ENCODE data around the gene PTPRN2.

Gene PTPRN2

GRCh38 chr7:158491094-158491493 is 96.5 kb downstream of the PTPRN2 start:
- no peak overlapping the region for H2BK12ac ChIP-seq (ENCODE audit: low read length)
- H3K4me1 ChIP-seq (ENCODE audit: control insufficient read depth in 2 of 2, insufficient read depth in 1 of 2, low read depth in 1 of 2, low read length in 2 of 2) = peaks cover 3 to 18% of the 10 kb centered on the region in 2 donors
- H3K18ac ChIP-seq (ENCODE audit: low read length) = peak overlapping the region; percentile 74
- no peak overlapping the region for H3K14ac ChIP-seq (ENCODE audit: low read length)
- H3K36me3 ChIP-seq (replicated peaks in 1 of 2; ENCODE audit: control insufficient read depth in 2 of 2, insufficient read depth in 2 of 2, low read length in 2 of 2) = no peaks in the 10 kb centered on the region
- H4K91ac ChIP-seq (ENCODE audit: low read depth, low read length, poor library complexity) = no peak overlapping the region
- no peak overlapping the region for H2AFZ ChIP-seq (ENCODE audit: low read length)
- H3K23ac ChIP-seq (ENCODE audit: low read depth, low read length, poor library complexity) = peak overlapping the region; percentile 70
- no peak overlapping the region for H2BK120ac ChIP-seq (ENCODE audit: low read depth, low read length)
- H3K27me3 ChIP-seq (ENCODE audit: control insufficient read depth in 3 of 3, insufficient read depth in 3 of 3, low read depth in 1 of 3, low read length in 3 of 3) = peaks cover 0 to 18% (median 0%) of the 10 kb centered on the region in 3 experiments
- no CpG with 5 or more reads among the region's 11 CpGs for WGBS, 2 donors (ENCODE audit: extremely low coverage in 2 of 2, insufficient read length in 2 of 2, insufficient replicate concordance in 1 of 2)
- no peak overlapping the region for H2AK5ac ChIP-seq (ENCODE audit: low read depth, low read length)
- no peak overlapping the region for H3K27ac ChIP-seq (replicated peaks; ENCODE audit: low read length)
- H3K4ac ChIP-seq (ENCODE audit: low read length) = no peak overlapping the region
- H2BK5ac ChIP-seq (ENCODE audit: low read length) = no peak overlapping the region
- DNase-seq (ENCODE audit: low spot score) = no peak
- H3K9me3 ChIP-seq (replicated peaks in 1 of 2; ENCODE audit: control insufficient read depth in 2 of 2, insufficient read depth in 1 of 2, low read depth in 1 of 2, low read length in 2 of 2) = no peaks in the 10 kb centered on the region
- no peak overlapping the region for H4K8ac ChIP-seq (ENCODE audit: low read depth, low read length)
- H3K4me3 ChIP-seq (ENCODE audit: low read length in 2 of 2) = no peak overlapping the region
- no peaks in the 10 kb centered on the region for H3K79me1 ChIP-seq (ENCODE audit: low read depth, low read length)
- H2BK15ac ChIP-seq (ENCODE audit: low read length) = no peak overlapping the region
- H3K9ac ChIP-seq (ENCODE audit: low read depth, low read length, poor library complexity) = no peak overlapping the region
- no peak overlapping the region for H3K4me2 ChIP-seq (ENCODE audit: insufficient read depth, low read length, poor library complexity, severe bottlenecking)

GRCh38 chr7:158490171-158490782 is 97.3 kb downstream of the PTPRN2 start:
- Histone ChIP-seq H3K9ac (ENCODE audit: low read depth, low read length, poor library complexity) (no peak overlapping the region), H3K36me3 (replicated peaks in 1 of 2; ENCODE audit: control insufficient read depth in 2 of 2, insufficient read depth in 2 of 2, low read length in 2 of 2) (no peaks in the 10 kb centered on the region), H3K27me3 (ENCODE audit: control insufficient read depth in 3 of 3, insufficient read depth in 3 of 3, low read depth in 1 of 3, low read length in 3 of 3) (peaks cover 0 to 11% (median 0%) of the 10 kb centered on the region in 3 experiments), H3K9me3 (replicated peaks in 1 of 2; ENCODE audit: control insufficient read depth in 2 of 2, insufficient read depth in 1 of 2, low read depth in 1 of 2, low read length in 2 of 2) (no peaks in the 10 kb centered on the region), H2BK120ac (ENCODE audit: low read depth, low read length) (no peak overlapping the region), H2AFZ (ENCODE audit: low read length) (no peak overlapping the region), H3K4ac (ENCODE audit: low read length) (no peak overlapping the region), H3K23ac (ENCODE audit: low read depth, low read length, poor library complexity) (peak overlapping the region; percentile 70), H4K8ac (ENCODE audit: low read depth, low read length) (no peak overlapping the region), H4K91ac (ENCODE audit: low read depth, low read length, poor library complexity) (no peak overlapping the region), H2BK12ac (ENCODE audit: low read length) (peak overlapping the region; percentile 51), H2AK5ac (ENCODE audit: low read depth, low read length) (peak overlapping the region; percentile 85), H3K18ac (ENCODE audit: low read length) (peak overlapping the region; percentile 65), H3K14ac (ENCODE audit: low read length) (no peak overlapping the region), H2BK15ac (ENCODE audit: low read length) (peak overlapping the region; percentile 44), H2BK5ac (ENCODE audit: low read length) (no peak overlapping the region), H3K27ac (replicated peaks; ENCODE audit: low read length) (no peak overlapping the region), H3K4me1 (ENCODE audit: control insufficient read depth in 2 of 2, insufficient read depth in 1 of 2, low read depth in 1 of 2, low read length in 2 of 2) (peaks cover 1 to 10% of the 10 kb centered on the region in 2 donors), H3K79me1 (ENCODE audit: low read depth, low read length) (no peaks in the 10 kb centered on the region), H3K4me3 (ENCODE audit: low read length in 2 of 2) (no peak overlapping the region), H3K4me2 (ENCODE audit: insufficient read depth, low read length, poor library complexity, severe bottlenecking) (no peak overlapping the region)
- no CpG with 5 or more reads among the region's 47 CpGs for WGBS, 2 donors (ENCODE audit: extremely low coverage in 2 of 2, insufficient read length in 2 of 2, insufficient replicate concordance in 1 of 2)
- DNase-seq (ENCODE audit: low spot score) = no peak

- H3K23ac ChIP-seq (ENCODE audit: low read depth, low read length, poor library complexity) = peak overlapping the region; percentile 70
- H3K36me3 ChIP-seq (replicated peaks in 1 of 2; ENCODE audit: control insufficient read depth in 2 of 2, insufficient read depth in 2 of 2, low read length in 2 of 2) = no peaks in the 10 kb centered on the region
These were observed 98.0 kb downstream of the PTPRN2 start for GRCh38 chr7:158489462-158490155.

GRCh38 chr7:158488181-158488971 is 99.2 kb downstream of the PTPRN2 start:
- Histone ChIP-seq H3K4me2 (ENCODE audit: insufficient read depth, low read length, poor library complexity, severe bottlenecking) (no peak overlapping the region), H3K14ac (ENCODE audit: low read length) (peak overlapping the region; percentile 8), H4K91ac (ENCODE audit: low read depth, low read length, poor library complexity) (no peak overlapping the region), H3K23ac (ENCODE audit: low read depth, low read length, poor library complexity) (peak overlapping the region; percentile 73), H2BK5ac (ENCODE audit: low read length) (peak overlapping the region; percentile 46), H3K36me3 (replicated peaks in 1 of 2; ENCODE audit: control insufficient read depth in 2 of 2, insufficient read depth in 2 of 2, low read length in 2 of 2) (no peaks in the 10 kb centered on the region), H3K79me1 (ENCODE audit: low read depth, low read length) (no peaks in the 10 kb centered on the region), H3K18ac (ENCODE audit: low read length) (peak overlapping the region; percentile 67), H3K4me3 (ENCODE audit: low read length in 2 of 2) (no peak overlapping the region), H4K8ac (ENCODE audit: low read depth, low read length) (no peak overlapping the region), H2BK15ac (ENCODE audit: low read length) (no peak overlapping the region), H3K27ac (replicated peaks; ENCODE audit: low read length) (no peak overlapping the region), H2AFZ (ENCODE audit: low read length) (no peak overlapping the region), H2BK12ac (ENCODE audit: low read length) (no peak overlapping the region), H2AK5ac (ENCODE audit: low read depth, low read length) (peak overlapping the region; percentile 78), H3K9ac (ENCODE audit: low read depth, low read length, poor library complexity) (no peak overlapping the region), H2BK120ac (ENCODE audit: low read depth, low read length) (no peak overlapping the region), H3K9me3 (replicated peaks in 1 of 2; ENCODE audit: control insufficient read depth in 2 of 2, insufficient read depth in 1 of 2, low read depth in 1 of 2, low read length in 2 of 2) (no peaks in the 10 kb centered on the region), H3K4ac (ENCODE audit: low read length) (no peak overlapping the region), H3K4me1 (ENCODE audit: control insufficient read depth in 2 of 2, insufficient read depth in 1 of 2, low read depth in 1 of 2, low read length in 2 of 2) (no peaks in the 10 kb centered on the region), H3K27me3 (ENCODE audit: control insufficient read depth in 3 of 3, insufficient read depth in 3 of 3, low read depth in 1 of 3, low read length in 3 of 3) (no peaks in the 10 kb centered on the region)
- WGBS, 2 donors (ENCODE audit: extremely low coverage in 2 of 2, insufficient read length in 2 of 2, insufficient replicate concordance in 1 of 2) = no CpG with 5 or more reads among the region's 42 CpGs
- DNase-seq (ENCODE audit: low spot score) = no peak

More at GRCh38 chr7:158489462-158490155, 98.0 kb downstream of the PTPRN2 start:
- Histone ChIP-seq H3K14ac (ENCODE audit: low read length) (no peak overlapping the region), H2AFZ (ENCODE audit: low read length) (no peak overlapping the region), H2BK5ac (ENCODE audit: low read length) (no peak overlapping the region), H2BK15ac (ENCODE audit: low read length) (no peak overlapping the region), H3K27ac (replicated peaks; ENCODE audit: low read length) (no peak overlapping the region), H3K4ac (ENCODE audit: low read length) (no peak overlapping the region), H2BK12ac (ENCODE audit: low read length) (no peak overlapping the region), H4K8ac (ENCODE audit: low read depth, low read length) (no peak overlapping the region), H3K4me2 (ENCODE audit: insufficient read depth, low read length, poor library complexity, severe bottlenecking) (no peak overlapping the region), H3K27me3 (ENCODE audit: control insufficient read depth in 3 of 3, insufficient read depth in 3 of 3, low read depth in 1 of 3, low read length in 3 of 3) (peaks cover 0 to 8% (median 0%) of the 10 kb centered on the region in 3 experiments), H2BK120ac (ENCODE audit: low read depth, low read length) (no peak overlapping the region), H3K4me1 (ENCODE audit: control insufficient read depth in 2 of 2, insufficient read depth in 1 of 2, low read depth in 1 of 2, low read length in 2 of 2) (peaks cover 0 to 5% of the 10 kb centered on the region in 2 donors), H3K79me1 (ENCODE audit: low read depth, low read length) (no peaks in the 10 kb centered on the region), H3K9me3 (replicated peaks in 1 of 2; ENCODE audit: control insufficient read depth in 2 of 2, insufficient read depth in 1 of 2, low read depth in 1 of 2, low read length in 2 of 2) (no peaks in the 10 kb centered on the region), H4K91ac (ENCODE audit: low read depth, low read length, poor library complexity) (no peak overlapping the region), H3K9ac (ENCODE audit: low read depth, low read length, poor library complexity) (peak overlapping the region; percentile 54), H3K4me3 (ENCODE audit: low read length in 2 of 2) (no peak overlapping the region), H2AK5ac (ENCODE audit: low read depth, low read length) (peak overlapping the region; percentile 85), H3K18ac (ENCODE audit: low read length) (no peak overlapping the region)
- WGBS, 2 donors (ENCODE audit: extremely low coverage in 2 of 2, insufficient read length in 2 of 2, insufficient replicate concordance in 1 of 2) = no CpG with 5 or more reads among the region's 51 CpGs
- DNase-seq (ENCODE audit: low spot score) = no peak
